Measurements from ENCODE around the gene KLC1.

The KLC1 gene

DNA sequence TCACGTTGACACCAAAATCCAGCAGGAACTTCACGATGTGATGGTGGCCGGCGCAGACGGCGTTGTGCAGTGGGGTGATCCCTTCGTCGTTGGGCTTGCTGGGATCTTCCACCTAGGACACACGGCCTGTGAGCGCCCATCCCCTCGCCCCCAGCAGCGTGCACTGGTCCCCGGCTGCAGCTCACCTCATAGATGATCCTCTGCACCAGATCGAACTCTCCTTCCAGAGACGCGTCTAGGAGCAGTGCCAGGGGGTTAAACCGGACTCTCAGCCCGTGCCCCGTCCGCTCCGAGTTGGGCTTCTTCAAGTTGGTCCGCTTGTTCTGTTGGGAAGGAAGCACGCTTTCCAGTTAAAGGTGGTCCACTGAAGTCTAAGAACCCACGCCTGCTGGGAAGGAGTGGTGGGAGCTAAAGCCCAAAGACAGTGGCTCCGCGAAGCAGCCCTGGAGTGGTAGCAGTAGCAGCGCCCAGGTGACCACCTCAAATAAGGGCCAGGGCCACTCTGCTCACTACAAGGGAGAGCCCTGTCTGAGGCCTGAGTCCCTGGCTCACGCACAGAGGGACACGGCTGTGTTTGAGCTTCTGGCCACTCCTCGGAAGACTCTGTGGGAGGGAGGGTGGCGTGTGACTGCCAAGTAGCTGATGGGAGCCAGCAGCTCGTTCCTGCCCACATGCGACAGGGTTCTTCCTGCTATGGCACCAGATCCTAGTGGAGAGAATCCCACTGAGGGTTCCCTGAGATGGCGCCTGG is 109.9 kb downstream of the KLC1 start:
- DNase-seq, result no peak

DNA sequence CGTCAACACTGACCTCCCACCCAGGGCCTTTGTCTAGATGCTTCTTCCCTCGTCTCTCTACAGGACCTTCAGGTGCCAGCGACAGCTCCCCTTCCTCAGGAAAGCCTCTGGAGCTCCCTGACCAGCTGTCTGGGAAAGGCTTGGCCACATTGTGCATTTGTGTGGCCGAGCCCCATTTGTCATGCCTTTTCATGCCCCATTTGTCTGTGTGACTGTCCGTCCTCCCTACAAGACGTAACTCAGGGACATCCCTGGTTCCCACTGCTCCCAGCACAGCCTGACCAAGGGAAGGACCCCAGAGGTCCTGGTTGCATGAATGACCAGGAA is 110.4 kb downstream of the KLC1 start:
- no peak for DNase-seq

GRCh38 chr14:103739793-103740501 is 110.9 kb downstream of the KLC1 start:
- DNase-seq, result no peak

GRCh38 chr14:103740991-103741689 is 112.1 kb downstream of the KLC1 start:
- no peak for DNase-seq

DNA sequence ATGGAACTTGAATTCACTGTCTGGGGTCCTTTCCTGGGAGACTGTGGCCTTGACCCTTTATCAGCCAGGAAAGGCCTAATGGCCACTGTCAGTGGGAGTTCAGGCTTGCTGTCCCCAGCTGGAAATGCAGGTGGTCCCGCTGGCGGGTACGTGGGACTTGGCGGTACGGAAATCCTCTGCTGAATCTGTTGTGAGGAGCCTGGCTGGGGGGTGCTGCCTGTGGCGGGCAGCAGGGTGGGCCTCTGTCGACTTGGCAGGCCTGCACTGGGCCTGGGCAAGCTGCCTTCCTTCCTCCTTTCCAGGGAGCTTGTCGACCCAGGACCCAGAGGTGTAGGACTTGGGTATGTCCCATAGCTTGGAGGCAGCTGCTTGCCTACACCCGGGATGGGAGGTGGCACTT is 112.9 kb downstream of the KLC1 start:
- DNase-seq, result no peak

GRCh38 chr14:103742499-103743255 is 113.7 kb downstream of the KLC1 start:
- DNase-seq, result no peak

DNA sequence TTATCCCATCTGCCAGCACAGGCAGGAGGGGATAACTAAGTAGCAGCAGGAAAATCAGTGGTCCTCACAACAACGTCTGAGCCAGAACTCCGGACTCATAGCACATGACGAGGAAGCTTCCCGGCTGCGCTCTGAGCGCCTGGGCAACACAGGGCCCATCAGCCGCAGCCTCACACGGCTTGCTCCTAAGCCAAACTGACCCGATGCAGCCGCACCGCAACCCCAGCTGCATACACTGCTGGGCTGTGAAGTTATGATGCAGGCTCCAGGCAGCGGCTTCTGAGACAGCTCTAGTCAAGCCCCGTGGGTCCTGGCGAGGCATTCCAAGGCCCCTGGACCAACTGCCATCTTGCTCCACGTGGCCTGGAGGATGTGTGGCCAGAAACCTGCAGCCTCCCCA is 114.7 kb downstream of the KLC1 start:
- no peak for DNase-seq

DNA sequence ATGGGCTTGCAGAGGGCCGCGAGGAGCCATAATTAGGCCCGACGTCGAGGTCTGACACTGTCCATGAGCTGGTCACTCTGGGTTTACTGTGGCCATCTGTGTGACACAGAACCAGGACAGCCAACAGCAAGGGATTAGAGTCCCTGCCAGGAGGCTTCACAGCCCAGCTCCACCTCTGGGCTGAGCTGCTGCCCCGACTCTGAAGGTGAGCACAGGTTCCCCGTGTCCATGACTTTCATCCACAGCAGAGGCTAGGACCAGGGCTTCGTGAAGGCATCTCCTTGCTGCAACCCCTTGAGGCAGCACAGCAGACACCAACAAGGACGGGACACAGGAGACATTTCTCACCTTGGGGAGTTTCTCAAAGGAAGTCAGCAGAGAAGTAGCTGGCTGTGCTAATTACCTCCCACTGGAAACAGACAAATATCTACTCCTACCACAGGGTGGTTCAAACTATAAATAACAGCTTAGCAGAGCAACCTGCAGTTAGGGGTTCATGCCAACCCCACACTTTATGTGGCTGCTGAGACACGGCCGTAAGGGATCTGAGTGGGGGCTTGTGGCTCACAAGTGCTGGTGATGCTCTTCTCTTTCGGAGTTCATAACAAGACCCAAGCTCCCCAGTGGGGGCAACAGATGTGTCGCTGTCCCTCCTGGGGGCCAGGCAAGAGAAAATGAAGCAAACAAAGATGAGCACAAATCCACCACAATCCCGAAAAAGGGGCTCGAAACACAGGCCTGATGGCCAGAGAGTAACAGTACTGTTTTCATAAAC is 115.8 kb downstream of the KLC1 start:
- no peak for DNase-seq

GRCh38 chr14:103745424-103745823 is 116.4 kb downstream of the KLC1 start:
- DNase-seq, result no peak

DNA sequence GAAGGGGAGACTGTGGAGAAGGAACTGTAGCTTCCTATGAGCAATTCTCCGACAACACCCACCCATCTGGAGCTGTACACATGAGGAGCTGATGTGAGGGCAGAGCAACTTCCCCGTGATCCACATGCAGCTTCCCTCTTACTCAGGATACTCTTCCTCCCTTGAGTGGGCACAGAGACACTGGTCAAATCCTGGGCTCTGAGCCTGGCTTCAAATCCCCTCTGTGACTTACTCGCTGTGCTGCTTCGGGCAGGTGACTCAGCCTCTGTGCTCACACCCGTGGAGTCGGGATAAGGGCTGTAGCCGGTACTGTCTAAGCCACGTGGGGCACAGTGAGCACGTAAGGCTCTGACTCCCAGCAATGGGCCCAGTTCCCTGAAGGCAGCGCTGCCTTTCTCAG is 117.7 kb downstream of the KLC1 start:
- no peak for DNase-seq

- peak; percentile 23 for DNase-seq
Observed at GRCh38 chr14:103748534-103748857, 119.5 kb downstream of the KLC1 start.

DNA sequence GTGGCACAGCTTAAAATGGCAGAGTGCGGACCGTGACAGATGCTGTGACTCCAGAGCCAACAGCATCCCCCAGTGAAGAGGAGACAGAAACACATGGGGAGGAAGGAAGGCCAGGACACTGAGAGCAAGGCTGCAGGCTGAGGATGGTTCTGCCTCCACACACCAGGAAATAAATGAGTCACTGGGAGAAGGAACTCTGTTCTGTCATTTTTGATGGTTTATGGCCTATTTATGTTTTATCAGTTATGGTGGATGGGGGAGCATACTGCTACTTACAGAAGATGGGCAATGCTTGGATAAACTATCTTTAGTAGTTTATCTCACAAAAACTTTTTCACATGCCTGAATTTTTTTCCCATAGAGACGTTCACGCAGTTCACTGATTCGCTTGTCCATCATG is 120.4 kb downstream of the KLC1 start:
- no peak for DNase-seq

GRCh38 chr14:103749860-103750259 is 120.8 kb downstream of the KLC1 start:
- DNase-seq, result no peak

All from activated CD4-positive, alpha-beta T cell treated with anti-CD3 and anti-CD28 coated beads, Interleukin-2, amount 50 U/mL, for 1 hour (primary cell).